Measurements from ENCODE around the gene RET.

DNA sequence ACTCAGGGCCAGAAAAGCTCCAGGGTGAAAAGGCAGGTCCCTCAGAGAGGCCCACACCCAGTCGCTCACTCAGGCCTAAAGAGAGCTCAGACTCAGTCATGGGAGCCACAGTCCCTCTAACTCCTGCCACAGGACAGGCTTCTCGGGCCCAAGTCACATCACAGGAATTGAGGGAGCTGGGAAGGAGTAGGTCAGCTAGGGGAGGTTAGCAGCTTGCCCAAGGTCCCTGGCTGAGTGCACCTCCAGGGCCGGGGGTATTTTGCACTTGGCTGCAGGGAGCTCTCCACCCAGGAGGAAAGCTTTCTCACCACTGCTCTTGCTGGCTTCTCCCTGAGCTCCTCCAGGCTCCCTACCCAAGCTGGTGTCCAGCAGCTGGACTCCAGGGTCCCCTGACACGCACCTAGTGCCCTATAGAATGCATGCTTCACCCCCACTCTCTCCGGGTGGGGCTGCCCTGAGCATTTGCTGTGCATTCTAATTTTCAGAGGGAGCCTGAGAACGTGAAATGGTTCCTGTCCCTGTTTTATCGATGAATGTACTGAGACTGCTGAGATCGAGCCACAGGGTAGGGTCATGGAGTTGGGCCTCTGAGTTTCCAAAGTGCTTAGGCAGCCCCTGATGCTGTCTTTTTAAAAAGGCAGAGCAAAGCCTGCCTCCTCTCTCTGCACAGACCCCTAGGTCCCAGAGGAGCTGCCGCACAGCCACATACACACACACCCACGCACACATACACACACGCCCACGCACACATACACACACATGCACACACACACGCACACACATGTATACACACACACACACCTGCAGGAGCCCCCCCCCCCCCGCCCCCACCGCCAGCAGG lies 37.9 kb upstream of the RET start:
- no peak for TF ChIP-seq CTCF (IDR thresholded peaks at IDR 0.05; ENCODE audit: control extremely low read depth in 1 of 3, insufficient read depth in 1 of 3, low read depth in 1 of 3, low read length in 3 of 3)
- TF ChIP-seq GABPA (IDR thresholded peaks at IDR 0.05; ENCODE audit: borderline replicate concordance, insufficient read depth, low read length) = no peak
- no peak for TF ChIP-seq SUZ12 (IDR thresholded peaks at IDR 0.05; ENCODE audit: low read length)
- no peak for TF ChIP-seq POLR2AphosphoS5 (IDR thresholded peaks at IDR 0.05; ENCODE audit: low read depth, low read length)
- TF ChIP-seq NRF1 (IDR thresholded peaks at IDR 0.05; ENCODE audit: low read depth, low read length) = no peak
- TF ChIP-seq EZH2 (IDR thresholded peaks at IDR 0.05; ENCODE audit: low read depth, low read length, severe bottlenecking) = no peak
- TF ChIP-seq JUN (IDR thresholded peaks at IDR 0.05; ENCODE audit: low read depth, low read length) = no peak
- TF ChIP-seq KDM1A (IDR thresholded peaks at IDR 0.05; ENCODE audit: borderline replicate concordance, low read length) = no peak
- no peak for TF ChIP-seq EGR1 (IDR thresholded peaks at IDR 0.05; ENCODE audit: borderline replicate concordance, low read depth, low read length)
- no peak for TF ChIP-seq EP300 (IDR thresholded peaks at IDR 0.05; ENCODE audit: borderline replicate concordance in 1 of 2, low read depth in 2 of 2, low read length in 2 of 2)
- TF ChIP-seq SIN3A (conservative IDR thresholded peaks at IDR 0.05 in 1 of 2, IDR thresholded peaks at IDR 0.05 in 1 of 2; ENCODE audit: low read depth in 1 of 2, low read length in 2 of 2) = no peak
- TF ChIP-seq CEBPB (IDR thresholded peaks at IDR 0.05; ENCODE audit: low read depth, low read length) = no peak
- no peak for TF ChIP-seq JUND (IDR thresholded peaks at IDR 0.05; ENCODE audit: low read length)

Data from H1 (cell line).